HG03520 (cell line): ENCODE results near the gene PNPLA3.

Experiments used
- ATAC-seq: cut with Tn5 transposase; IDR thresholded peaks from one replicate; pipeline ENCODE4 v1.9.1; 2021; ENCODE audit warnings: mild to moderate bottlenecking, moderate library complexity; ENCODE audit not compliant: unreplicated experiment

PNPLA3 gene

GRCh38 chr22:43991316-43992020 is 67.9 kb downstream of the PNPLA3 start:
- ATAC-seq, result no peak

- ATAC-seq, result no peak
These were observed 68.8 kb downstream of the PNPLA3 start for GRCh38 chr22:43992331-43992821.

DNA sequence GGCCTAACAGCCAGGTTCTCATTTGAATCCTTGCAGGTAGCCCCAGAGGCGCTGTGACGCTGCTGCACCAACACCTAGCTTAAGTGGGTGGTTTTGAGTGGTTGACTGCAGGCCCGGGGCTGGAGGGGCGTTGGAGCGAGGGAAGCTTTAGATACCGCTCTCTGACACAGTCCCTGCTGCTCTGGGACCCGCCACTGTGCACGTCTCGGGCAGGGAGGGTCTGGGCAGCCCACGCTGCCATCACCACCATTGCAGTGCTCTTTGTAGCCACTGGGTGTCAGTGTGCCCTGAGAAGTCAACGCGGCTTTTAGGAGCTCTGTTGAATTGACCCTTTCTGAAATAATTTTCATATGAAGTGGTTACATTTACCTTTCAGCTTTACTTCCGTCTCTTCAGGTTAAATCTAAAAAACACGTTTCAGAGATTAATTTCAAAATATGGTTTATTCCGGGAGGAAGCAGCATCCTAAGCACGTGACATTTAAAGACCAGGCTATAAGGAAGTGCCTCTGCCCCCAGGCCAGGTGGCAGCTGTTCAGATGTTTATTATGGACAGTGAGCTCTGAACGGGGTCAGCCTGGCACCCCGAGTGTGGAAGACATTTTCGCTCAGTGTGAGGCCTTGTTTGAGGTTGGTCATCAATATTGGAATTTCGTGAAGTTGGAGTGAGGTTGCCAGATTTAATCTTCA is 69.6 kb downstream of the PNPLA3 start:
- no peak for ATAC-seq

DNA sequence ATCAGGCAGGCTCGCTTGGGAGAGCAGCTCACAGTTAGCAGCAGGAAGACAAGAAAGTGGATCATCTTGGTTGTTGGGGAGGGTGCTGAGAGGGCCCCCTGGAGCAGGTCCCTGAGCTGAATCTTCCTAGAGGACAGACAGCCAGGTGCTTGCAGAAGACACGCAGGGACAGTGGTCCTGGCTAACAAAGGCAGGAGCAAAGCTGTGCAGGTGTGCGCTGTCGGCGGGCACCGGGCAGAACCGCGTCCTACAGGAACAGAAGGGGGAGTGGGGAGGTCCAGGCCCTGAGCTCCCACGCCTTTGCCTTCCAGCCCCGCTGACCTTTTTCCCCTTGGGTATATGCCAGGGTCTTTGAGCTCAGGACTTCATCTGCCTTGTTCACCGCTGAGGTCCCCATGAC is 70.4 kb downstream of the PNPLA3 start:
- no peak for ATAC-seq

- no peak for ATAC-seq
These were observed 70.8 kb downstream of the PNPLA3 start for GRCh38 chr22:43994416-43994815.

- no peak for ATAC-seq
These were observed 71.6 kb downstream of the PNPLA3 start for GRCh38 chr22:43995057-43995685.

DNA sequence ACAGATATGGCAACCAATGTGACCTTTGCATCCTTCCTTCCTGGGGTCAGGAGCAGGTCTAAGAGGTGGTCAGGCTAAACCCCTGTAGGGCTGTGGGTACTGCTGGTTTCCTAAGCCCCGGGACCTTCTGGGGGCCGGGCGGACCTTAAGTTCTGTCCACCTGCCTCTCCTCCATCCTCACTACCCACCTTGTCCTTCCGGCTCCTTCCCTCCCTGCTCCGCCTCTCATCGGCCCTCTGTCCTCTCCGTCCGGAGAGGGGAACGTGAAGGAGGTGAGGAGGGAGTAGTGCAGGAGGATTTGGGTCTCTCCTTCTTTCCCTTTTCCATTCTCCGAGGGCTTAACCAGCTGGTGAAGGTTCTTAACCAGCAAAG is 72.2 kb downstream of the PNPLA3 start:
- ATAC-seq, result no peak

- ATAC-seq, result no peak
These were observed 72.8 kb downstream of the PNPLA3 start for GRCh38 chr22:43996170-43996980.

- ATAC-seq, result no peak
These were observed 73.3 kb downstream of the PNPLA3 start for GRCh38 chr22:43996981-43997265.
